Non-pigmented ciliary epithelial cell (primary cell): ENCODE data around the gene SYNM.

Experiments used
- DNase-seq: peaks from one replicate; pipeline ENCODE4 v3.0.0-alpha.2; 2010; ENCODE audit warnings: low read depth

The SYNM gene

DNA sequence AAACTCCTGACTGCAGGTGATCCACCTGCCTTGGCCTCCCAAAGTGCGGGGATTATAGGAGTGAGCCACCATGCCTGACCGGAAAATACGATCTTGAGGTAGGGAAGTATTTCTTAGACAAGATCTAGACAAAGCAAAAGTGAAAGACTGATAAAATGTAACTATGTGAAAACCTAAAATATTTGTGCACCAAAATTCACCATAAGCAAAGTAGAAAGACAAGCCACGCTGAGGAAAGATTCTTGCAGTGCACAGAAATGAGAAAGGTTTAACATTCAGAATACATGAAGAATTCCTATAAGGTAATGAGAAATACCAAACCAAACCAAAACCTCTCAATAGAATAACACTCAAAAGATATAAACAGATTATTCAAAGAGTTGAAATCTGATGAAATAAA lies 35.7 kb downstream of the SYNM start:
- no peak for DNase-seq

DNA sequence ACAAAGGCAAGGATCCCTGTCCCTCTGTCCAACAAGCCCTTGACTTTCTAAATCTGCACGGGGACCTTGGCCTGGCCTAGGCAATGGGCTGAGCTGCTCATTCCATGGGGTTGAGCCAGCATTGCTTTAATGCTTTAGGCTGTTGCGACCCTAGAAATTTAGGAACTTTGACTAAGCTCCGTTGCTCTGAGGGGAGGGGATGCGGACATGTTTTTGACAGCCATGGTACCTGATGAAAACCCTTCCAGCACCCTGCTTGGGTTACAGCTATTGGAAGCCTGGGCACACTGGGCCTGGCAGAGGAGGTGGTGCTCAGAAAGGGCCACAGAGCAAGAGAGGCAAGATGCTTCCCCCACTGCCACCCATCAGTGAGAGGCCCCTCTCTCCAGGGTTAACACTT lies 37.1 kb downstream of the SYNM start:
- DNase-seq, result no peak

DNA sequence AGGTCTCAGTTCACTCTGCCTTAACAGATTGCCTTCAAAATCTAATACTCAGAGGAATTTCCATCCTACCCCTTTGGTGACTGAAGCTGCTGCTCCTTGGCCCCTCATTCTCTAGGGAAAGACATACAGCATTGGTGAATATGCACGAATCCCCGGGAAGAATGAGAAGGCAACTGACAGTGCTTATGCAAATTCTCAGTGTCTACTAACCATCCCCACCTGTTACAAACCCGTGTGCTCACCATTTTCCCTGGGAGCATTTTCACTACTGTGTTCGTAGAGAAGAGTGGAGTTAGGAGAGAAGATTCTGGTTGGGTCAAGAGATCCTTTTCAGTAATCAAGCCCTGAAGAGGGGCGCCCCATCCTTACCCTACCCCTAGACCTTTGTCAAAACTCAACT lies 37.7 kb downstream of the SYNM start:
- DNase-seq, result no peak

DNA sequence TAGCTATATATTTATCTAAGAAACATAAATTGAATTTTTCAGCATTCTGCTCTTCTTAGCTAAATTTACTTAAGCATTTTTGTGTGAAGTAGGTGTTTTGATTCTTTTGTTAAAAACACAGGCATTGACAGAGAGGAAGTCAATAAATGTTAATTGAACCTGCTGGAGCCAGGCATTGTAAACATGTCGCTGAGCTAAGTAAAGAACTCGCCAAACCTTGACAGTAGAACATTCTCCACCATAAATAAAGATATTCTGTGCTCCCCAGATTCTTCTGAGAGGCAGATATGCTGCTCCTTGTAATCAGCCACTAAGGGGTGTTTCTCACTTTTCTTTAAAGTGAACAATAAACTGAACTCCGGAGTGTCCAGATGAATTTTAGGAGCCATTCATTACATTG lies 38.4 kb downstream of the SYNM start:
- DNase-seq, result no peak

DNA sequence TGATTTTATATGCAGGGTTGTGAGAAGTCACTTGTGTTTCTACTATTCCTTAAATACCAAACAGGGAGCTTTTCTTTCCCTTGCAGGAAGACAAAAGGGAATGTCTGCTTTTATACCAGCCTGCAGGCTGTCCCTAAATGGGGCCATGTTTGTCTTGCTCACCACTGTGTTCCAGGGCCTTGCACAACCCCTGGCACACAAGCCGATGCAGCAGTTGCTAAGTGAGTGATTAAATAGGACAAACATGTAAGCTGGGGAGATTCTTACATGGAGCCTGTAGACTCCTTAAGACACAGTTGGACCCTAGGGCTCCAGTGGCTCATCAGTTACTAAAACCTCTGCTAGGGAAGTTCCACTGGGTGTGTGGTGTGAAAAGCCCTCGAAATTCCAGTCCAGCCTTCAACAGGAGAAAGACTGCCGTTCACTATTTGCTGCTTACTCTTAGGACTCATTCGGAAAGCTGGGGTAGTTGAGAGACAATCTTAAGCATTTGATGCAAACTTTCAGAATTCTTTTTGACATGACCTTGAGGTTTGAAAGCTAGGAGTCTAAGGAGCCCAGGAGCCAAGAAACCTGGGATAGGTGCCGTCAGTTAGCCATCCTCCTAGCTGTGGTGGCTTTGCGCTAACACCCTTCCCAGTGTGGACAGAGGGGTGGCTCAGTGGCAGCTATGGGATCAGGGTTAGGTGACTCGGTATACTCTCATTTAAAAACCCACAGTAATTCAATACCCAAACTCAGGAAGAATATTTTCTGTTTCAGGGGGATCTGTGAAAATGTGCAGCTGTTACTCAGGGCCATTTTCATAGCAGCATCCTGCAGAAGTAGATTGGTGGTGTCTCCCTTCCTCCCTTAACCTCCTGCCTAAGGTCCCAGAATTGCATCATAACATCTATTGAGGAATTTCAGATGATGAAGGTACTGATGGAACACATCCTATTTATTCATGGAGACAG lies 39.1 kb downstream of the SYNM start:
- no peak for DNase-seq

DNA sequence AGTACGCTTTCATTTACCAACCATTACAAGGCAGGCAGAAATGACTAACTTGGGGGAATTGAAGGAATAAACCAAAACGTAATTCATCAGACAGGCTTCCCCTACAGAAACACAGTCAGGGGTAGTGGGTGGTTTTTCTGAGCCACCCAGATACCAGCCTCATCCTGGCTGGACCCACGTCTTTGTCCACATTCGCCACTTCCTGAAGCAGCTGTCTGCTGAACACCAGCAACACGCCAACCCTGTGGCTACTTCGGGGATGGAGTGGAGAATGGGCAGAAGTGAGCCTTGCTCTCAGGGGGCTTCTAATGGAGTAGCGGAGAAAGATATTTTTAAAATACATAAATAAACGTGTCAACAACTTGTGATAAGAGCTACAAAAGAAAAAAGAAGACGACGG lies 40.1 kb downstream of the SYNM start:
- DNase-seq, result no peak

DNA sequence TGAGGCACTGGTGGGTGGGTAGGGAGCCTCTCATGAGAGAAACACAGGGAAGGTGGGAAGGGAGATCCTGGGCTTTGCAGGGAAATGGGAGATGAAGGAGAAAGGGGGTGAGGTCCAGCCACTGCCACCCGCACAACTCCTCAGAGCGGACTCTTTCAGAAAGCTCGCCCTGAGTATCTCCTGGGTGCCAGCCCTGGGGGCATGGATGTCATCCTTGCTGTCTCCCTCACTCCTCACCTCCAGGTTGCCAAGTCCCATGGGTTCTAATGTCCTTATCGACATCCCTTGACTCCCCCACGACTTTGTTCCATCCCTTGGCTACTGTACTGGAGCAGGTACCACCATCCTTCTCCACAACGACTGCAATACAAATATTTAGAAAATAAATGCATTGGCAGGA lies 40.9 kb downstream of the SYNM start:
- DNase-seq, result no peak

DNA sequence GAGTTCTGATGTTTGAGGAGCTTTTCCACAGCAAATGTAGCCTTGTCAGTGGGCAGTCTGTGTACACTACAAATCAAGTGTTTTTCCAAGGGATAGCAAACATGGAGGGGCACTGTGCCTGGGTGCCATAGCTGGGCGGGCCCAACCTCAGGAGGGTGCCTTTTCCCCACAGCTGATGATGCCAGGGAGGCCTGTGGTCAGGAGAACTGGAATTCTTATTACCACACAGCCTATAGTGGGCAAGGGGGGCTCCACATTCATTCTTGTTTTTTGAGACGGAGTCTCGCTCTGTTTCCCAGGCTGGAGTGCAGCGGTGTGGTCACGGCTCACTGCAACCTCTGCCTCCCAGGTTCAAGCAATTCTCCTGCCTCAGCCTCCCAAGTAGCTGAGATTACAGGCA lies 41.8 kb downstream of the SYNM start:
- no peak for DNase-seq

DNA sequence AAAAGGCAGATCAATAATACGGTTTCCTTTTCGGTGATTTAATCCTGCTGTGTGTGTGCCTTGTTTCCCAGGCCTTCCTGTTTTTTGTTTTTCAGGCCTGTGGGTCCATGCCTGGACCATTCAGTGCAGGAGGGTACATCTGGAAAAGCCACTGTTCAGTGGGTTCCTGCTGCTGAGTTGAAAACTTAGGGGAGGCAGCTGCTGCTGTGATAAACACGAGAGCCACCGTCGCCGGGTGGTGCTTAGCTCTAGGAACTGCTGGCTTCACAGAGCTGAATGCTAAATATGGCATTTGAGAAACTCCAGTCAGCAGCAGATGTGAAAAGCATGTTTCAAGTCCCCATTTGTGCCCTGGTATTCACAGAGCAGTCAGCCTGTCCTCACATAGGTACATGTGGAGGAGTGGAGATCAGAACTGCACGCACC lies 44.0 kb downstream of the SYNM start:
- no peak for DNase-seq

DNA sequence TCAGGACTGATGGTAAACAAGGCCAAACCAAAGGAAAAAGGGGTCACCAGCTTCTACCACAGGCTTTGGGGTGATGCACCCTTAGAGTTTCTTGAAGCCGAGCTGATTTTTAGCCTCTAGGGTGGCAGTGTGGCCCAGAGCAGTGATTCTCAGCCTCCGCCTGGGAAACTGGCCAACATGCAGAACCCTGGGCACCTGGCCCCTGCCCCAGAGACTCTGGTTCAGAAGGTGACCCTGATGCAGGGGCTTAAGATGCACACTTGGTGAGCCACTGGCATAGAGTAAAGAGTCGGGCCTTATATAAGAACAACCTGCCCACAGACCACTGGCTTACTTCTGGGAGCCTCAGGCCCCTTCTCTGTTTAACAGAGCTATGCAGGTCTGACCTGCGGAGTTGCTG lies 44.5 kb downstream of the SYNM start:
- DNase-seq, result no peak

DNA sequence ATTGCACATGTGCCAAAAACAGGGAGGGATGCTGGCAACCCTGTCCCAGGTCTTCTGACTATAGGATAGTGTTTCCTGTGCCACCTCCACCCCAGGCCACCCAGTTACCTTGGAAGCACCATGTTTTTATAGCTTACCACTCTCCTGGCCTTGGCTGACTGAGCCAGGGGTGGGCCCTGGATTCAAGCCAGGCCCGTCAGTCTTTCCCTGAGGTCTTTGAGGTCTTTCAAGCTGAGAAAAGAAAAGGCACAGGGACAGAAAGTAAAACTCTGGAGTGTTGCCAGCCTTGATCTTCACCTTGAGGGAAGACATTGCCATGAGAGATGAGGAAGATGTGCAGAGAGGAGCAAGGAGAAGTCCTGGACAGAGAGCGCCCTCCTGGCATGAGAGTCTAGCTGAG lies 46.3 kb downstream of the SYNM start:
- DNase-seq, result no peak

DNA sequence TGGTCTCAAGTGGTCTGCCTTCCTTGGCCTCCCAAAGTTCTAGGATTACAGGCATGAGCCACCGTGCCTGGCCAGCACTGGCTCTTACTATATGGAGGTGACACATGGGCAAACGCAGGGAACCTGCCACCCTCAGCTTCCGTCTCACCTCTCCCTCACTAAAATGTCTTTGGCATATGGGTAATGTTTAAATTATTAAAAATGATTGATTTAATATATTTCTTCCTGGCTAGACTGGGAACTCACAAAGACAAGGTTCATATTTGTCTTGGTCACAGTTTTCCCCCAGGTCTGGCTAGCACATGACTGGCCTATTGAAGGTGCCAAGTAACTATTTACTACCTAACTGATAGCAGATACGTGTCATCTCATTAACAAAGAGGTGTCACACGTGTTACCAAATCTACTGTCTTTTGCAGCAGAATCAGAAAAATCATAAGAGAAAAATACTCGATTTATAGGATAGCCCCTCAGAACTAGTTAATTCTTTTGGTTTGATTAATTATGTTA lies 48.2 kb downstream of the SYNM start:
- DNase-seq, result no peak

DNA sequence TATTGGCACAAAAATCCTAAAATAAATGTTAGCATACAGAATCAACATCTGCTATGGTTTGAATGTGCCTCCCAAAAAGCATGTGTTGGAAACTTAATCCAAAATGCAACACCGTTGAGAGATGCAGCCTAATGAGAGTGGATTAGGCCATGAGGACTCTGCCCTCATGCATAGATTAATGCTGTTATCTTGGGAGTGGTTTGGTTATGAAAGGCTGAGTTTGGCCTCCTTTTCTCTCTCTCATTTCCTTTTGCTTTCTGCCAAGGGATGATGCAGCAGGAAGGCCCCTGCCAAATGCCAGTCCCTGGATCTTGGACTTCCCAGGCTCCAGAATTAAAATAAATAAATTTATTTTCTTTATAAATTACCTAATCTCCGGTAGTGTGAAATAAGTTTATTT lies 49.4 kb downstream of the SYNM start:
- no peak for DNase-seq

DNA sequence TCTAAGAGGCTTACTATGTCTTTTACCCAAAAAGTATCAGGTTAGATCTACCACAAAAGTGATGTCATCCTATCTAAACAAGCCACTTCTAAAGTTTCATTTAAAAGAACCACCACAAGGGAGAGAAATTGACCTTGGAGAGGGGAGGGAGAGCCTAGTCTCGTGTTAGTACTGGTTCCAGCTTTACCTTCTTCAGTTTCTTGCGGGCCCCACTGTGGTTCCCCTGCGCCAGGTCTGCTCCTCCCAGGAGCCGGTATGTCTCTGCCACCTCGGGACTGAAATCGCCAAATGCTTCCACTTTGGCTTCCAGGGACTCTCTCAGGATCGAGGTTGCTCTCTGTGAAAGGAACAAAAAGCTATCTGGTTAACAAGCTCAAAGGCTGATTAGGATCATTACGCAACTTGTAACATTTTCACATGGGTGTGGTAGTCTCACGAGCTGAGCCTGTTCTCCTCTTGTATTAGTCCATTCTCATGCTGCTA lies 51.1 kb downstream of the SYNM start:
- DNase-seq, result no peak

DNA sequence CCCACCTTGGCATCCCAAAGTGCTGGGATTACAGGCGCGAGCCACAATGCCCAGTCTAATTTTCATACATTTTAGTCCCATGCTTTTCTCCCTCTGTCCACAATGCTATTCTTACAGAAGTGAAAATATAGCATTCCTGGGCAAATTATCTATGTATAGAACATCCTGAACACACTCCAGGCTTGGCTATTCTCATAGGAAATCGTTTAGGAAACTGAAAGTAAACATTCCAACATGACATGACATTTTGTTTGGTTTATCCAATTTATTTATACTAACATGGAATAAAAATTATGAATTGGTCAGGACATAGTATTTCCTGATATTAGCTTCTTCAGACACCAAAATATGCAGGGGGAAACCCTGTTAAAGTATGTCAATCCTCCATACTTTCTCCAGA lies 52.6 kb downstream of the SYNM start:
- DNase-seq, result no peak

DNA sequence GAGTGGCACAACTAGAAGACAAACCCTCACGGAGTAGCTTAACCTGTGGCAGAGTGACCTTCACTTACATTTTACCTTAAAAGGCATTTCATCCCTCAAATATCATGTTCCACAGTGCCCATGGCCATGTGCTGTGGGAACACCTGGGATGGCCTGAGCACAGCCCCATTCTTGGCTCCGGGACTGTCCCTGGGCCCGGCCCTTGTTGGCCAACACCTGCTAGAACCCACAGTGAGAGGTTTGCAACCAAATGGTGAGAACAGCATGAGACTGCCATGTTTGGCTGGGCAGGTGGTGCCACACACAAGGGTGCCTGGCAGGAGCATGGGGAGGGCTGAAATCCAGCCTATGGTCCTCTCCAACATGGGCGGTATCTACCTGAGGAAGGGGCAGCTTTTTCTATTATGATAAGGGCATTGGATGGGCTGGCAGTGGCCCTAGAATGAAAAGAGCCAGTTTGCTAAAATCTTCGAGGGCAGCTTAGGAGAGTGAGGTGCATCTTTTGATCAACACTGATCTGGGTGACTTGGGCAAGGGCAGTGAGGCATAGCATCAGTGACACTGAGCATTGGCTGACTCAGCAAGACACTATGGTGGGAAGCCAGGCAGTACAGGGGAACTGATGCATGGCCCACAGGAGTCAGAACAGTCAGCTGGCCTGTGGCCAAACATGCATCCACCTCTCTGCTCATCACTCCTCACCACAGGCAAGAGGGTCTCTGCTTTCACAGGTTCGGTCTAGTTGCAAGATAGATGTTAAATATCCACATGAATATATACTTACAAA lies 53.9 kb downstream of the SYNM start:
- no peak for DNase-seq

DNA sequence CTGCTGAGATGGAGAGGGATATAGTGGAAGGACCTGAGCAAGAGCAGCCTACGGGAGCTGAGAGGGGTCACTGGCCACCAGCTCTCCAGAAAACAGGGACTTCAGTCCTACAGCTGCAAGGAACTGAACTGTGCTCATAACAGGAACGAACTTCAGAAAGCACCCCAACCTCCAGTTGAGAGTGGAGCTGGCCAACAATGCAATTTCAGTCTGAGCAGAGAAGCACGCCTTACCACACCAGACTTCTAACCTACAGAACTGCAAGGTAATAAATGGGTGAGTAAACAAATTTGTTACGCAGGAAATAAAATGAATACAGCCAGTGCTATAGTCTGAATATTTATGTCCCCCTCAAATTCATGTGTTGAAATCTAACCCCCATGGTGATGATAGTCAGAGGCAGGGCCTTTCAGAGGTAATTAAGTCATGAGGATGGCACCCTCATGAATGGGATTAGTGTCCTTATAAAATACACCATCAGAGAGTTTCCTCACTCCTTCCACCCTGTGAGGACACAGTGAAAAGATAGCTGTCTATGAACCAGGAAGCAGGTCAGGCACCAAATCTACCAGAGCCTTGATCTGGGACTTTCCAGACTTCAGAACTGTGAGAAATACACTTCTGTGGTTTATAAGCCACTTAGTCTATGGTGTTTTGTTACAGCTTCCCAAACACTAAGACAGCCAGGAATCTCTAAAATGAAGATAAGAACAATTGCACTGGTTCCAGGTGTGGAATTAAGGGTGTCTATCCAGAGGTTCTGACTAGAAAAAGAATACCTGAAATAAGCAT lies 58.6 kb downstream of the SYNM start:
- DNase-seq, result no peak

DNA sequence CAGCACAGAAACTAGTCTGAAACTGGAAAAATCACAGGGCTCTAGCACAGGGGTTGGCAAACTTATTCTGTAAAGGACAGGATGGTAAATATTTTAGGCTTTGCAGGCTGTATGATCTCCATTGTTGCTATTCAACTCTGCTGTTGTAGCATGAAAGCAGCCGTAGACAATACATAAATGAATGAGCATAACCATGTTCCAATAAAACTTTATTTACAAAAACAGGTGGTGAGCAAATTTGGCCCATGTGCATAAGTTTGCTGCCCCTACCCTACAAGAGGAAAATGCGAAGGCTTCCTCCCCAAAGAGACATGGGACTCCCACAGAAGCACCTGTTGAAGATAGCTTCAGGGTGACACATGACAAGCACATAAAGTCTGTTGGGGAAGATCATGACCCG lies 59.2 kb downstream of the SYNM start:
- DNase-seq, result no peak

DNA sequence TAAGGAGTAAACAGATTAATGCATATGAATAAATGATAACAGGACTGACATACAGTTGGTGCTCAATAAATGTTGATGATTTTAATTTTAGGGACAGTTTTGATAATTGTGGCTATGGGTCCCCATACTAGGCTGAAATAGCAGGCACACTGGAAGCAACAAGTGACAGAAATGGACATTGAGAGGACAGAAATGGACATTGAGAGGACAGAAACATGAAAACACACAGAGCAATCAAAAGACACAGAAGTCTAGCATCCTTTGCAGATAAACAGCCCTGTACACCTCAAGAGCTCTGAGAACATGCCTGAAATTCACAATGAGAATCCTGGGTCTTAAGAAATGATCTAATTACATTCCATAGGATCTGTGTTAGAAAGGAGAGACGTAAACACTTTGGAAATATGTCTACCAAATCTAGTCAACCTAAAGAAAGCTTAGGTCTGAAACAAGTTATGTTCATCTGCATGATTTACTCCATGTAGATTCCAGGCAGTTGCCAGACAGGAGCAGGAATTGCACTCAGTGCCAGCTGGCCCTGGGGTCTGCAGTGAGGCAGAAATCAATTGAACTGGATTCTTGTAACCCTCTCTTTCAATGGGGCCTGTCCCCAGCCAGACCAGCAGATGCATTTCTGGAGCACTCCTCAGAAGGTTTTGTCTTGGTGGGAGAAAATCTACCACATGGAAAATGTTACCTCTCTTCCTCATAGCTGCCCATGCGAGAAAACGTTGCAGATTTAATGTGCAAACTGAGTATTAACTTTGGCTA lies 60.3 kb downstream of the SYNM start:
- no peak for DNase-seq

DNA sequence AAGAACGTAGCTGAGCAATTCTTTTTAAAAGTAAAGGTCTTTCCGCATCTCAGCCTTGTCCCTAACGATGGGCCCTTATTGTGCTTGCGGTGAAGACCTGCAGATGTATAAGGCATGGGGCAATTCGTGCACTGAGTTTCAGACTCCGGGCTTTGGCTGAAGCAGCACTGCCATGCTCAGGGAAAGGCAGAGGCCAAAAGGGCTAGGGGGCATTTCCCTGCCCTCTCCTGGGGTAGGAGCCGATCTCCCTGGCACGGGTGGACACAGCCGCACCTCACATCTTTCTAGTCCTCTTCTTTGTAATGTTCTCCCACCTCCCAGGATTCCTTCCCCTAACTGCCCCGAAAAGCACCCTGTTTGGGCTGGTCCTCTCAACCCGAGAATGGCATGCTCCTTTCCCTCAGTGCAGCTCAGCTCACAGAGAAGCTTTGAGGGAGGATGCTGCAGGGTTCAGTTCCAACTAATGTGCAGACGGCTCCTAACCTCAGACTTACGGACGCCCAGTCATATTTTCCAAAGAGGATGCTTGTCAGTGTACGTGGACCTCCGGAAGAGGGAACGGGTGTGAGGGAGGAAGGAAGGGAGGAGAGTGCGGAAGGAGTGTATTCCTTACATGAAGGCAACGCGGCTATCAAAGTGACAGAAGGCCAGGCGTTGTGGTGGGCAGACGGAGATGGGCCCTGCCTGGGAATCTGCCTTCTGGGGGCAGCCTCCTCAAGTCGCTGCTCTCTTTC lies 61.2 kb downstream of the SYNM start:
- no peak for DNase-seq

DNA sequence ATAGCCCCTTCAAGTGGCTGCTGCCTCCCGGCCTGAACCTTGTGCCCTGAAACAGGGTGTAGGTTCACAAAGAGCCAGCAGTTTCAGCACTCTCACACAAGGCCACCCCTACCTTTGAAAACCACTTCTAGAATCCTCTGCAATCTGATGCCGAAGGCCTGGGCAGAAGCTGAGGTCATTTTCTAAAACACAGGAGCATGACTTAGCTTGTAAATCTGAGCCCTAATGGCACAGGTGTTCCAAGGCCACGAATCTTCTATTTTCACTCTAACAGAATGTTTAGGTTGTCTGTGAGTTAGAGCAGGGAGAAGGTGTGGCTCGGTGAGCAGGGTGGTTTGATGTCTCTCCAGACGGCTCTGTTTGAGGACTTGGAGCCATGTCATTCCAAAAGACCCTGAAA lies 62.3 kb downstream of the SYNM start:
- no peak for DNase-seq
